CD4-positive, alpha-beta T cell treated with Interferon gamma for 1 hour (primary cell): ENCODE results near the gene PLPPR2.
"Not testable (repeated sequence)": the region's sequence is repeated elsewhere in the genome, so short reads cannot be mapped to it uniquely, and the experiment has no call there.

Experiments used
- DNase-seq: peaks from one replicate; pipeline ENCODE4 v3.0.0-alpha.2; 2020

The PLPPR2 gene

DNA sequence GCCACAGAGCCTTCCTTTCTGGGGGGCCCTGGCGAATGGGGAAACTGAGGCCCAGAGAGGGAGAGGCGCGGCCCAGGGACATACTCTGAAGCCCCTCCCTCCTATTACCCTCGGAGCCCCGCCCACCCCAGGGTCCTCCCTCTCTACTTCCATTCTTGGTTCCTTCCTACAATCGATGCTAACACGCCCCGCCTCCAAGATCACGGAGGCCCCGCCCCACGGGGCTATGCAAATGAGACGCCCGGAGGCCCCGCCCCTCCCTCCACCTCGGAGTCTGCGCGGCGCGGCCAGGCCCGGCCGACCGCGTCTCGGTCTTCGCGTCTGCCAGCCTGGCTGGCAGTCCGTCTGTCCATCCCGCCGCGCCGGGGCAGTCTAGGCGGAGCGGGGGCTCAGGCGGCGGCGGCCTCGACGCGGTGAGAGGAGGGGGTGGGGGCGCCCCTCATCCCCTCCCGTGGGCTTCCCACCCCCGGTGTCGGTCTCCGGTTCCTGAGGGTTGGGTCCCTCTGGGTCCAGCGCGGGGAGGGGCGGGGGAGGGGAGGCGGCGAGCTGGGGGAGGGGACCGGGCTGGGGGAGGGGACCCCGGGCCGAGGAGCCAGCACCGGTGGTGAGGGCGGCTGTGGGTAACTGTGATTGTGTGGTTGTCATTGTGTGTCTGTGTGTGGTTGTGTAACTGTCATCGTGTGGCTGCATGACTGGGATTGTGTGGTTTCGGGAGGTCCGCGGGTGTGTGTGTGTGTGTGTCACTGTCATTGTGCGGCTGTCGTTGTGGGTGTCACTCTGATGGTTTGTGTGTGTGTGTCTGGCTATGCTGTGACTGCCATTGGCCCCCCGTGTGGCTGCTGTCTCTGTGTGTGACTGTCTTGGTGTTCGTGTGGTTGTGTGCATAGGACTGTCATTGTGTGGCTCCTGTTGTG, at the start of gene PLPPR2:
TSS of gene PLPPR2 (plus strand) at position 273 of the 914 bp plus-strand sequence. CDS start 2,242 bp downstream, outside the sequence.
- peak; percentile 89 for DNase-seq

GRCh38 chr19:11306337-11306736, 48.9 kb upstream of the PLPPR2 start:
- no peak for DNase-seq

GRCh38 chr19:11320278-11320995, 34.8 kb upstream of the PLPPR2 start:
- DNase-seq: not testable (repeated sequence)

GRCh38 chr19:11321191-11322126, 33.8 kb upstream of the PLPPR2 start:
- no peak for DNase-seq

DNA sequence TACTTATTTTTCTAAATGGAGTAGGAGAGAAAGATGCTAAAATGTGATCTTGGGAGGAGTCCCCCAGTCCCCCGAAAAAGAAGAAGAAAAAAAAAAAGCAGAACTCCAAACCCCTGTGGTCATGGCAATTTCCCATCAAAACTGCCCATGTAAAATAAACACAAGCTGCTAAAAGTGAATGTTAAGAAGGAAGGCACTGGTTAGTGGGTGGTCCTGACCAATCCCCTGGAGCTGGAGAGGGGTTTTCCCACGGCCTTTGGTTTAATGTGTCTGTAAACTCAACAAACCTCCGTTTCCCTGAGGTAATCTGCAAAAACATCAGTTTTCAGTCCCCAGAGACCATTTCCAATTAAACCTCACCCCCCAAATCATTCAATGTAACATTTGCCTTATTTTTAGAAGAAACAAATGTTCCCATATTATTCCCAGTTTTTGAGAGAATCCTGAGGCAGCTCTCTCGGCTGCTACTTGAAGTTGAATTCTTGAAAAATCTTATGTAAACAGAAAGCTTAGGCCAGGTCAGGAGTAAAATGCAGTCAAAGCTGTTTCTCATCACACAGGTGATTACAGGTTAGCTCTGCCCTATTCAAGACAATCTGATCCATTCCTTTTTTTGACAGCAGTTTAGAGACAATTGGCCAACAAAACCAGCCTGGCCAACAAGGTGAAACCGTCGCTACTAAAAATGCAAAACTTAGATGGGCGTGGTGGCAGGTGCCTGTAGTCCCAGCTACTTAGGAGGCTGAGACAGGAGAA, 32.8 kb upstream of the PLPPR2 start:
- DNase-seq: peak; percentile 25

DNA sequence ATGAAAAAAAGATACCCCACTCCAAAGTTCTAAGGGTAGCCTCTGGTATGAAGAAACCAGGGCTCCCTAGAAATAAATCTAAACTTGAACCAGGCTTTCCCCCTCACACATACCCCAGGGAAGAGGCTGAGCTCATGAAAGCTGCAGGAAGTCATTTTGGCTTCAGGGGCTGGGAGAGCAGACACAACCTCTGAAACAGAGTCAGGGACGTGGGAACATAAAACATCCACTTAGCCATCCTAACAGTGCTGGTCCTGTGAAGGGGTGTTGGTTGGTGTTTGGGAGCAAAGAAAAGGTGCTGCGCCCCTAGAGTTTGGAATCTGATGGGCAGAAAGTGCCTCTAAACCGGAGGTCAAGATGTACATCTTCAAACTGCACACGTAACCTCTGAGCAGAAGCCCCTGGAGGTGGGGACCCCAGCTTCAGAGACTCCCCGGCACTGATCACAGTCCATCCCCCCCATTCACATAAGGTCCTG, 31.6 kb upstream of the PLPPR2 start:
- DNase-seq: no peak

DNA sequence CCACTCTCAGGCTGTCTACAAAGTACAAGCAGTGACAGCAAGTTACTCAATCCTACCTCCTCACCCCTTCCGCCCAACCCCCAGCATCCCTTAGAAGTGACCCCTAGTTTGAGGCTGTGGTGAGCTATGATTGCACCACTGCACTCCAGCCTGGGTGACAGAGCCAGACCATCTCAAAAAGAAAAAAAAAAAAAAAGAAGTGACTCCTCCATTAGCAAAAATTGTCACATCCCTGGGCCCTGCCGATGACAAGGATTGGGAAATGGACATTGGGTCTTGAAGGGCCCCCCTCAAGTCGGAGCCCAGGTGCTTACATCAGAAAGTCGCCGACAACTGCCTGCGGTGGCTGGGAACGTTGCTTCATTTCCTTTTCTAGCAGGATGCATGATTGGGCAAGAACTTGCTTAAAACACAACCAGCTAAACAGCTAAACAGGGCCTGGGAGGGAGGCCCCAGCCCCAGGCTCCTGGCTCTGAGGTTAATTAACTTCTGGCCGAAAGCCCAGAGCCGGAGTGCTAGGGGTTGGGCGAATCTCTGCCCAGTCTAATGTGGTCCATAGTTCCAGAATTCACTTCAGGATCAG, 31.1 kb upstream of the PLPPR2 start:
- DNase-seq: peak; percentile 77

GRCh38 chr19:11324748-11325389, 30.4 kb upstream of the PLPPR2 start:
- DNase-seq: no peak

GRCh38 chr19:11325544-11325943, 29.7 kb upstream of the PLPPR2 start:
- no peak for DNase-seq

DNA sequence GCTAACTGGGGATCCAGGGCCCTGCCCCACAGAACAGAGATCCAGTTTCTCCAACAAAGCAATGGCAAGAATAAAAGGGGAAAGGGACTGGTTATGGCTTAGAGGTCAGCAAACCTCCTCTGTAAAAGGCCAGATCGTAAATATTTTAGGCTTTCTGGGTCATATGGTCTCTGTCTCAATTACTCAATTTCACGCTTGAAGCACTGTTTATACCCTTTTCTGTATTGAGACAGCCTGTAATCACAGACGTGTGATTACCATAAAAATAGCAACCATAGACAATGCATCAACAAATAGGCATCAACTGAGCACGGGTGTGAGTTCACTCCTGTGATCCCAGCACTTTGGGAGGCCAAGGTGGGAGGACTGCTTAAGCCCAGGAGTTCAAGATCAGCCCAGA, 25.1 kb upstream of the PLPPR2 start:
- DNase-seq: no peak

- no peak for DNase-seq
Measured at GRCh38 chr19:11331502-11331901, 23.7 kb upstream of the PLPPR2 start.

DNA sequence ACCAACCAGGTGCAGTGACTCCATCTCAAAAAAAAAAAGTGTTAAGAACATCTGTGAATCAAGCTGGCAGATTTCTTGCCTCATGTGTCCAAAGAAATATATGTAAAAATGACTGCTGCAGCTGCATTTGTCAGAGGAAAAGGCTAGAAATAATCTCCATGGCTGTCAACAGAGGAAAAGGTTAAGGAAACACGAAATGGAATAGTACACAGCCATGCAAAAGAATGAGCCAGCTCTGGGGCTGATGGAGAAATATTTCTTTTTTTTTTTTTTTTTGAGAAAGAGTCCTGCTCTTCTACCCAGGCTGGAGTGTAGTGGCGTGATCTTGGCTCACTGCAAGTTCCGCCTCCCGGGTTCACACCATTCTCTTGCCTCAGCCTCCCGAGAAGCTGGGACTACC, 22.4 kb upstream of the PLPPR2 start:
- DNase-seq: no peak

GRCh38 chr19:11333838-11334237, 21.4 kb upstream of the PLPPR2 start:
- not testable (repeated sequence) for DNase-seq

GRCh38 chr19:11335449-11336146, 19.6 kb upstream of the PLPPR2 start:
- no peak for DNase-seq

- DNase-seq: no peak
Measured at GRCh38 chr19:11337080-11337479, 18.2 kb upstream of the PLPPR2 start.

DNA sequence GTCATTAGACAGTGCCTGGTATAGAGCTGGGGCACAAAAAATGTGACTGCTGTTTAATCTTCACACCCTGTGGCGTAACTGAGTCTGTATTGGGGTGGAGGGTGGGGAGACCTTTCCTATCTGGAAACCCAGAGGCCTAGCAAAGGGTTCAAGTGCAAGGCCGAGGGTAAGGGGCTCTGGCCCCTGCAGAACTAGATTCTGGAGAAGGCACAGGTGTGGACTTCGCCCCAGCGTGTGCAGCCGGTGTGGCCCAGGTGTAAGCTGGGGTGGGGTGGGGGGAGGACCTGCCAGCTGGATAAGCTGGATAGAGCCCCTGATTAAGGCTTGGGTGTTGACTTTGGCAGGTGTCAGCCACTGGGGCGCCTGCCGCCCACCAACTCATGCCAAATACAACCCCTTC, 17.1 kb upstream of the PLPPR2 start:
- DNase-seq: no peak

- no peak for DNase-seq
Measured at GRCh38 chr19:11338569-11339253, 16.5 kb upstream of the PLPPR2 start.

DNA sequence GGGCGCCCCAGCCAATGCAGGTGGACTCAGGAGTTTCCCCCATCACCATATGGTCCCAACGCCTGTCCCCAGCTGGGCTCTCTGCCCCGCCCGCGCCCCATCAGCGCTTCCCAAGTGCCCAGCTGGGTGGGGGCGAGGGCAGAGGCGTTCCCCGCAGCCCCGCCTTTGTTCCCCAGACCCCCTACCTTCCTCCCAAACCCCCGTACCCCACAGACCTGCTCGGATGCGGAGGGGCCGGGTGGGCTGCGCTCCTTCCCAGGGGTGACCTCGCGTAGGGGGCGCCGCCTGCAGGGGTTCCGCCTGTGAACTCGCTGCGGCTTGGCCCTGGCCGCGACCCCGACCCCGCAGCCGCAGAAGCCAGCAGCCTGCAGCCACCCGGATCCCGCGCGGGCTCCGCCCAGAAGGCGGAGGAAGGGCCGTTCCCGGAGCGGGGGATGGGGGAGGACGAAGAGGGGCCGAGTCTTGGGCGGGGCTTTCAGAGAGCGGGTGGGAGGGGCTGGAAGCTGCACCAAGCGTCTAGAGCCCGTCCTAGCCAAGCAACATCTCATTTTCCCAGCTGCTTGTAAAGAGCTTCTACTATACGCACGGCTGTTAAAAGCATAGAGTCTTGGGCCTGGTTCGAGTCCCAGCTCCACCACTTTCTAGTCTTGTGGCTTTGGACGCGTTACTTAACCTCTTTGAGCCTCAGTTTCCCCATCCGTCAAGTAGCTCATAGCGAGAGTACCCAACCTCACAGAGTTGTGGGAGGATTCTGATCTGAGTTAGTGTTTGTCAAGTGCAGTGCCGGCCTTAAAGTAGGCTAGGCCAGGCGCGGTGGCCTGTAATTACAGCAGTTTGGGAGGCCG, 15.8 kb upstream of the PLPPR2 start, which contains the start of gene RAB3D:
TSS of gene RAB3D (minus strand) at position 404 of the 845 bp plus-strand sequence. CDS start 2,258 bp downstream, outside the sequence.
- peak; percentile 82 for DNase-seq

DNA sequence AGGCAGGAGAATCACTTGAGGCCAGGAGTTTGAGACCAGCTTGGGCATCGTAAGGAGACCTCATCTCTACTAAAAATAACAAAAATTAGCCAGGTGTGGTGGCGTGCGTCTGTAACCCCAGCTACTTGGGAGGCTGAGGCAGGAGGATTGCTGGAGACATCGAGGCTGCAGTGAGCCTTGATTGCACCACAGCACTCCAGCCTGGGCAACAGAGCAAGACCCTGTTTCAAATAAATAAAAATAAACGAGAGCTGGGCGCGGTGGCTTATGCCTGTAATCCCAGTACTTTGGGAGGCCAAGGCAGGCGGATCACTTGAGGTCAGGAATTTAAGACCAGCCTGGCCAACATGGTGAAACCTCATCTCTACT, 15.1 kb upstream of the PLPPR2 start:
- not testable (repeated sequence) for DNase-seq
